ENCODE data around the gene ZNF592.

ZNF592 gene

DNA sequence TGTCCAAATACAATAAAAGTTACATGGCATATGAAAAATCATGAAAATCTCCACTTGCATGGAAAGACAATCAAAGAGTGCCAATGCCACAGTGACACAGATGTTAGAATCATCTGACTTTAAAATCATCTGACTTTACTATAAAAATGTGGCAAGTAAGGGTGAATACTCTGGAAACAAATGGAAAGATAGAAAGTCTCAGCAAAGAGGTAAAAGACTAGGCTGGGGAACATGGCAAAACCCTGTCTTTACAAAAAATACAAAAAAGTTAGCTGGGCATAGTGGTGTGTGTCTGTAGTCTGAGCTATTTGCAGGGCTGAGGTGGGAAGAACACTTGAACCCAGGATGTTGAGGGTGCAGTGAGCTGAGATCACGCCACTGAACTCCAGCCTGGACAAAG, 97.9 kb downstream of the ZNF592 start:
- no peak for DNase-seq

DNA sequence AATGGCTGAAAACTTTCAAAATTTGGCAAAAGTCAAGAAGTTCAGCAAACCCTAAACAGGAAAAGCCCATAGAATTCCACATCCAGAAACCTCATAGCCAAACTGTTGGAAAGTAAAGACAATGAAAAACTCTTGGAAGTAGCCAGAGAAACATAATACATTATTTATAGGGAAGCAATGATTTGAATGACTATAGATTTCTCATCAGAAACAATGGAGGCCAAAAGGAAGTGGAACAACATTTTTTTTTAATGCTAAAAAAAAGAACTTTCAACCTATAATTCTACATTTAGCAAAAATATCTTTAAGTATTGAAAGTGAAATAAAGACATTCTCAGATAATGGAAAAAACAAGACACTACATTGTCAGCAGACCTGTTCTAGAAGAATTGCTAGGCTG, 99.0 kb downstream of the ZNF592 start:
- no peak for DNase-seq

- DNase-seq, result no peak
Measured at GRCh38 chr15:84852212-84852611, 103.8 kb downstream of the ZNF592 start.

DNA sequence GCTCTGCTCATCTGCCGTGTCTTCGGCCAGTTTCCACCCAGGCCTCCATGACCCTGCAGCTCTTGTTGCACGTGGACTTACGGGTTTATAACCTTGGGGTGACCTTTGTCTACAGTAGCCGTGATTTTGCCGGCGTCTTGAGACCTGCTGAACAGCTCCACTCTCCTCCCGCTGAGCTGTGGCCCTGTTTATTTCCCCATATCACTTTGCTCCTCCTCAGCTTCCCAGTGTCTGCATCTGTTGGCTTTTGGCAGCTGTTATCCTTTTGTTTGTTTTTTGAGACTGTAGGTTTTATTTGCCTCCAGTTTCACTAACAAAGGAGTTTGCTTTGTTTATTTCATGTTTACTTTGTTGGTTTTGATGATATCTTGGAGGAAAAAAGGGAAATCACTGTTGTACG, 106.7 kb downstream of the ZNF592 start:
- DNase-seq, result no peak

DNA sequence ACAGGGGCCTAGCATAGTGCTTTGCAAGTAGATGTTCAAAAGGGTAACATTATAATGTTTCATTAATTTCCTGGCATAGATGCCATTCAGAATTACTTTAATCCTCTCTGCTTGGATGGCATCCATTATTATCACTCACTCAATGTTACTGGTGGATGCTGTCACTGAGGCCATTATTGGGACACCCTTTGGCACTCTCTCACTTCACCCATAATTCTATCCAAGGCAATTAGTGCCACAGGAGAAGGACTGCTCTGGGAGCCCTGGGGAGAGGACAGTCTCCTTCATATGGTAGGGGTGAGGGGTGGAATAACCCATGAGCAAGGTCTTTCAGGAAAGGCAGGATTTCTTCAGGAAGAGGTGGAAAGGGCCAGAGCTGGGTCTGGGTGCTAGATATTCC, 107.4 kb downstream of the ZNF592 start:
- no peak for DNase-seq
